ENCODE data around the gene RNF34.
A peak's percentile ranks its signal among the peaks of the same experiment; 100 is the strongest.

Gene RNF34

GRCh38 chr12:121357331-121357730 is 42.6 kb upstream of the RNF34 start:
- TF ChIP-seq POLR2A (IDR thresholded peaks at IDR 0.05; ENCODE audit: extremely low read depth, insufficient read length) (no peak), CTCF (IDR thresholded peaks at IDR 0.05; ENCODE audit: low read depth, low read length) (no peak), MYC (IDR thresholded peaks at IDR 0.05; ENCODE audit: low read depth, low read length) (no peak)
- TF ChIP-seq, protein P1, sequence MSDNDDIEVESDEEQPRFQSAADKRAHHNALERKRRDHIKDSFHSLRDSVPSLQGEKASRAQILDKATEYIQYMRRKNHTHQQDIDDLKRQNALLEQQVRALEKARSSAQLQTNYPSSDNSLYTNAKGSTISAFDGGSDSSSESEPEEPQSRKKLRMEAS (IDR thresholded peaks at IDR 0.05; ENCODE audit: low read depth, low read length) = no peak
- no peak overlapping the region for H3K4me3 ChIP-seq (ENCODE audit: low read depth, low read length)
- no peak for DNase-seq (ENCODE audit: low read depth)

GRCh38 chr12:121358073-121358472 is 41.8 kb upstream of the RNF34 start:
- TF ChIP-seq, protein P1 (IDR thresholded peaks at IDR 0.05; ENCODE audit: low read depth, low read length) = no peak
- no peak for TF ChIP-seq CTCF (IDR thresholded peaks at IDR 0.05; ENCODE audit: low read depth, low read length)
- no peak for TF ChIP-seq MYC (IDR thresholded peaks at IDR 0.05; ENCODE audit: low read depth, low read length)
- TF ChIP-seq POLR2A (IDR thresholded peaks at IDR 0.05; ENCODE audit: extremely low read depth, insufficient read length) = no peak
- H3K4me3 ChIP-seq (ENCODE audit: low read depth, low read length) = no peak overlapping the region
- no peak for DNase-seq (ENCODE audit: low read depth)

DNA sequence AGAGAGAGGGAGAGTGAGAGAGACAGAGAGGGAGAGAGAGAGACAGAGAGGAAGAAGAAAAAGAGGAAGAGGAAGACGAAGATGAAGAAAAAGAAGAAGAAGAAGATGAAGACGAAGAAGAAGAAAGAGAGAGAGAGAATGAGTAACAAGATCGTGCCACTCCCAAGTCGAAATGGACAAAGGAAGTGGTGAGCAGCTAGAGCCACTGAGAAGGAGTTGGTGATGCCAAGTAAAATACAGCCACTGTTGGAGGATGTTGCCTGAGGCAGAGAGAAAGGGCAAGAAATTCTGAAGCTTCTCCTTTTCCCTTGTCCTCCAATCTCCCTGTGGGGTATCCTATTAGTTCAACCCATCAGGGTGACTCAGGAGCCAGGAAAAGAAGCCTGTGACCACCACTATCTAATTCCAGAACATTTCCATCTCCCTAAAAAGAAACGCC is 35.2 kb upstream of the RNF34 start:
- TF ChIP-seq CTCF (IDR thresholded peaks at IDR 0.05; ENCODE audit: low read depth, low read length) (no peak), MYC (IDR thresholded peaks at IDR 0.05; ENCODE audit: low read depth, low read length) (no peak), POLR2A (IDR thresholded peaks at IDR 0.05; ENCODE audit: extremely low read depth, insufficient read length) (no peak)
- TF ChIP-seq, protein P1 (IDR thresholded peaks at IDR 0.05; ENCODE audit: low read depth, low read length) = no peak
- no peak overlapping the region for H3K4me3 ChIP-seq (ENCODE audit: low read depth, low read length)
- peak; percentile 53 for DNase-seq (ENCODE audit: low read depth)

DNA sequence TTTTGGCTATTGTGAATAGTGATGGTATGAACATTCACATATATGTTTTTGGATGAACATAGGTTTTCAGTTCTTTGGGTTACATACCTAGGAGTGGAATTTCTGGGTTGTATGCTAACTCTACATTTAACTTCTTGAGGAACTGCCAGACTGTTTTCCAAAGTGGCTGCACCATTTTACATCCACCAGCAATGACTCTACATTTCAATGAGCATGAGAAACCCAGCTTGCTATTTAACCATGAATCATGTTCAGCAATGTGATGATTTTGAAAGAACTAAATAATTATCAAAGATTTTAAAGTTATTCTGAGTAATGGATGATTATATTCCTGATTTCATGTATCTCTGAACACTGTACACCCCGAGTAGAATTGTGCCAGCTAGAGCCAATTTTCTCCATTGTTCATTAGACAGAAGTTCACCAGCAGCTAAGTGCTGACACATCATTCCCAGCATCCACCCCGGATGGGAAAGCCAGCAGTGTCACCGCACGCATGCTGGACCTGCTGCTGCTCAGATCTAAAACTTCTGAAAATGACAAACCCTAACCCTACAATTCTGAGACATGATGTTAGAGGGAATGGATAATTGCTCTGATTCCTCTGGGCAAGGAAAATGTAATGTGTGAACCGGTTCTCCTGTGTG is 34.4 kb upstream of the RNF34 start:
- DNase-seq (ENCODE audit: low read depth) = no peak
- no peak overlapping the region for H3K4me3 ChIP-seq (ENCODE audit: low read depth, low read length)
- no peak for TF ChIP-seq CTCF (IDR thresholded peaks at IDR 0.05; ENCODE audit: low read depth, low read length)
- no peak for TF ChIP-seq POLR2A (IDR thresholded peaks at IDR 0.05; ENCODE audit: extremely low read depth, insufficient read length)
- TF ChIP-seq, protein P1 (IDR thresholded peaks at IDR 0.05; ENCODE audit: low read depth, low read length) = no peak
- no peak for TF ChIP-seq MYC (IDR thresholded peaks at IDR 0.05; ENCODE audit: low read depth, low read length)

- TF ChIP-seq, protein P1 (IDR thresholded peaks at IDR 0.05; ENCODE audit: low read depth, low read length) = no peak
- no peak for TF ChIP-seq CTCF (IDR thresholded peaks at IDR 0.05; ENCODE audit: low read depth, low read length)
- no peak for TF ChIP-seq MYC (IDR thresholded peaks at IDR 0.05; ENCODE audit: low read depth, low read length)
- TF ChIP-seq POLR2A (IDR thresholded peaks at IDR 0.05; ENCODE audit: extremely low read depth, insufficient read length) = no peak
- DNase-seq (ENCODE audit: low read depth) = no peak
- no peak overlapping the region for H3K4me3 ChIP-seq (ENCODE audit: low read depth, low read length)
Measured at GRCh38 chr12:121366063-121366459, 33.9 kb upstream of the RNF34 start.
